GM12872 (cell line): Measurements from ENCODE around the gene SCFD2.

ENCODE experiments used
- TF ChIP-seq, protein P1 (sequence below): IDR thresholded peaks from 3 replicates; pipeline ENCODE4 v1.5.1; 2011; ENCODE audit warnings: low read depth, mild to moderate bottlenecking, low read length, moderate library complexity; ENCODE audit not compliant: insufficient read depth

SCFD2 gene

DNA sequence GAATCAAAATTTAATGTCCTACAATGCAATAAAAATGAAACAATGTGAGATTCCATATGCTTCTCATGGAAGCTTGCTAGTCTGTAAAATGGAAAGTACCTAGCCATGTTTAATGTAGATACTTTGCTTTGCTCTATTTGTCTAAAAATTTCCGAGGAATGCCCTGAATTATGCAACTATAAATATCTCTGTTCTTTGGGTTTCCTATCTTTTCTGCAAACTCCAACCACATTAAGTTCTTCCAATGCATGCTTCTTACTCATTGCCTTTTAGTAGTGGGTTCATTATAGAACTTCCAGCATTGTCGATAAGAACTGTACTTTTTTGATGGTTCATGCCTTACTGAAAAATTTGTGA is 325.4 kb downstream of the SCFD2 start:
- TF ChIP-seq, protein P1, sequence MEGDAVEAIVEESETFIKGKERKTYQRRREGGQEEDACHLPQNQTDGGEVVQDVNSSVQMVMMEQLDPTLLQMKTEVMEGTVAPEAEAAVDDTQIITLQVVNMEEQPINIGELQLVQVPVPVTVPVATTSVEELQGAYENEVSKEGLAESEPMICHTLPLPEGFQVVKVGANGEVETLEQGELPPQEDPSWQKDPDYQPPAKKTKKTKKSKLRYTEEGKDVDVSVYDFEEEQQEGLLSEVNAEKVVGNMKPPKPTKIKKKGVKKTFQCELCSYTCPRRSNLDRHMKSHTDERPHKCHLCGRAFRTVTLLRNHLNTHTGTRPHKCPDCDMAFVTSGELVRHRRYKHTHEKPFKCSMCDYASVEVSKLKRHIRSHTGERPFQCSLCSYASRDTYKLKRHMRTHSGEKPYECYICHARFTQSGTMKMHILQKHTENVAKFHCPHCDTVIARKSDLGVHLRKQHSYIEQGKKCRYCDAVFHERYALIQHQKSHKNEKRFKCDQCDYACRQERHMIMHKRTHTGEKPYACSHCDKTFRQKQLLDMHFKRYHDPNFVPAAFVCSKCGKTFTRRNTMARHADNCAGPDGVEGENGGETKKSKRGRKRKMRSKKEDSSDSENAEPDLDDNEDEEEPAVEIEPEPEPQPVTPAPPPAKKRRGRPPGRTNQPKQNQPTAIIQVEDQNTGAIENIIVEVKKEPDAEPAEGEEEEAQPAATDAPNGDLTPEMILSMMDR, result no peak

DNA sequence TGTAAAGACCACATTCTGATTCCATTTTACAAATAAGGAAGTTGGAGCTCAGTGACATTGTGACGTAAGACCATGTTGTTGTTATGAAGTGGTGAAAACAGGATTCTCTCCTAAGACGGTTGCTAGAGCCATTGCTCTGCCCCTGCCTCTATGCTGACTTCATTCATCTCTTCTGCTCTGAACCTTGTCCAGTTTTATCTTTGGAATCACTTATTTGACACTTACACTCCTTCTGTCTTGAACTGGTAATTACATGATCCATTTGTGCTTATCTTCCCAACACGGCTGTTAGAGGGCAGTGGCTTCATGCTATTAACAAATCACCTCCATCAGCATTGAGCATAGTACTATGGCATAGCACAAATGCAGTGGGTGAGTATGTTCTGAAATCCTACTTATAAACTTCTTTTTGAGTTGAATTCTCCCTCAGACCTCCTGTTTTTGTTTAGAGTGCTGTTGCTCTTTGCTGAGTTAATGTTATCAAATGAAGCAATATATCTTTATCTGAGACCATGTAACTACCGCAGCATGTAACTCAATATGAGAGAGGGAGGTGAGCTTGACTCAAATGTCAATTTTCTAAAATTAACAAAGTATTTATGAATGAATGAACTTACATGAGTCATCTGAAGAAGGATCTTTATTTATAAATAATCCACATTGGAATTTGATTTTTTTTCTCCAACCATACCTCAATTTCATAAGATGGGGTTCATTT is 326.0 kb downstream of the SCFD2 start:
- TF ChIP-seq, protein P1, result no peak

DNA sequence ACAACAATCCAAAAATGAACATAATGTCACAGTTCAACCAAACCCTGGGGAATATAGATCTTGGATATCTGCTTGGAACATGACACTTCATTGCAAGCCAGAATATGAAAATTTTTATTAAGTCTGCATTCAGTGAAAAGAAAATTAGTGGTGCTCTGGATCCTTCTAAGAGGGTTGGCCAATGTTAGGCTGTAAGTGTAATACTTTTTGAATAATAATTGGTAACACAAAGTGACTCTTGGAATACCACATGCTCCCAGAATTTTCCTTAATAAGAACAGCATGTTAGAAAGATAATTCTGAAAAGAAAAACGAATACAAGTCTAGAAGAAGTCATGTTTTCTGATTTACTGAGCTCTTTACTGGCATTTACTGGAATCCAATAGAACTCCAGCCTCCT is 328.0 kb downstream of the SCFD2 start:
- TF ChIP-seq, protein P1, result no peak

DNA sequence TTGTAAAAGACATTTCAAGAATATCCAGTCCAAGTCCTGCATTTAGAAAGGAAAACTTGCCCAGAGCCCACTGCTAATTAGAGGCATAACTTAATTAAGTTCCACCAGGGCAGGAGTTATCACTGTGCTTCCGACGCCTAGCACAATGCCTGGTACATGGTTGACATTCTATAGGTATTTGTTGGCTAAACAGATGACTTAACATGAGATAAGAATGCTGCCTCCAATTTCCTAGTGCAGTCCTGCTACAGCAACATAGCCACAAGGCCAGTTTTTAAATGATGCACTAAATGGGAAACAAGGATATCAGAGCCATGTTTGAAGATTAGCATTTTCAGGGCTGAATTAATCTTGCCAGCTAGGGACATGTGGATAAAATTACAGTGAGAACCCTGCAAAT is 339.6 kb downstream of the SCFD2 start:
- TF ChIP-seq, protein P1, result no peak

DNA sequence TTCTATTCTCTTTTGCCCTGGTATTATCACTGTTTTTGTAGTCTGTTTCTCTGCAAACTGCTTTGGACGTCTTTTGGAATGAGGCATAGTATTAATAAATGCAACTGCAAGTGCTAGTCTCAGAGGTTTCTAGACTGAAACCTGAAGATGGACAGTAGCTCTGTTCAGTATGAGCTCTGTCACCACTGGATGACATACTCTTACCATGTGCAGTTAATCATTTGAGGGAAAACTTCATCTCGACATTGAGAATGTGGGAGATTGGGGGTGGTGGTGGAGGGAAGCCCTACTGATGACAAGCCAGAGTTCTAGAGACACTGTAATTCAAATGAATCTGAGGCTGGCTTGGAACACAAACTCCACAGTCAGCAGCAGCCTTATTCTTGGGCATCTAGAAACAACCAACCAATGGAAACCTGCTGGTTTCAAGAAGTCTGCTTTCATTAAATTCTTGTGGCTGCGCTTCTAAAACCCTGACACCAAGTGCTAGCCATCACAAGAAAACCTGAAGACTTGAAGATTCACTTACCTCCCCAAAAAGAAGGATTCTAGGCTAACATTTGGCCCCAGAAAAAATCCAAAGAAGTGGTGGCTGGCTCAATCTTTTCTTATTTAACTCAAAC is 342.1 kb downstream of the SCFD2 start:
- TF ChIP-seq, protein P1, result no peak

DNA sequence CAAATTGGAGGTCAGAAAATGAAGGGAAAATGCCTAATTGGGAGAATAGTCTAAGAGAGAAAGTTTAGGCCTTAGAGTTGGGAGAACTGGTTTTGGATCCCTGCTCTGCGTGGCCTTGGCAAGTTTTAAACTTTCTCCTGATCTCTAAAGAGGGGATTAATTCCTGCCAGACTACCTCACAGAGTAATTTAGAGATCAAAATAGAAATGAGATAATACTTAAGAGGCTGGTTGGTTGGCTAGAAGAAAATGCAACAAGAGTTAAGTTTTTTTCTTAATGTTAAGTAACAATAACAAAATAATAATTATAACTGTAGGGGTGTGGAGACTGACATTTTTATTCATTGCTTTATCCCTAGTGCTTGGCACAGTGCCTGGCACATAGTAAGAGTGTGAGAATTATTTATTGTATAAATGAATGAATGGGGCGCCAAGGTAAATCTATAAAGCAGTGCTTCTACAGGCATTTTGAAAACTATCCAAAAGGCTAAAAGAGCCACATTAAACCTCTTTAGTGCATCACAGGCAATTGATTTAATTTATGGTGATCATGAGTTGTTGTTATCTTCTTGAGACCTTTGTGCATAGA is 343.3 kb downstream of the SCFD2 start:
- TF ChIP-seq, protein P1, result no peak

DNA sequence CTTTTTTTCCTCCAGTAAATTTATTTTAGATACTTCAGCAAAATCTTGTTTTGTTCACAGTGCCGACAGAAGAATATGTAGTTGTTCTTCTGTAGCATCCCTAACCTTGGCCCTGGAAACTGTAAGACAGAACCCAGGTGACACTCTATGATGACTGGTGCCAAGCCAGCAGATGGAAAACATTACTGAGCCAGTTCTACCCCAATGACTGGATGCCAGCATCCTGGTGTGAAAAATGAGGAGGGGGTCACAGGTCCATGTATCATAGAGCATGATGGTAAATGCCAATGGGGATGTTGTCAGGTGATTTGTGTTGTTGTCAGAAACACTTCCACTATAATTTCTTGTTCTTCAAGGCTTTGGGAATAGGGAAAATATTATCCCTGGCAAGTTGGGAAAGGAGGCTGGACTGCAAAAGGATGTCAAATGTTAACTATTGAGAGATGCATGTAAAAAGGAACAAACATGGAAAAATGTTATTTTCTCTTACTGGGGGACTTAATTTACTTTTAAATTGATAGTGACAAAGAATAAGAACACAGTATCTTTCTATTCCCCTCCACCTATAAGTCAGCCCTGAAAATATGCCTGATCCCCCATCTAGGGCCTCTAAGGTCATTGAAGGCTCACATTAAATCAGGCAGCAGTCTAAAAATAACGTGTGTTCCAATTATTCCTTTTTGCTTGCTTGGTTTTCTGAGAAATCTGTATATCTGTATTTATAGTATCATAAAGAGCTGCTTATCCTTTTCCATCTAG is 343.9 kb downstream of the SCFD2 start:
- TF ChIP-seq, protein P1, result no peak
